K562 (cell line): ENCODE data around the gene ALDH16A1. TPM values are rescaled to one million over a fixed set of nuclear protein-coding genes. Genes with fewer than 3 reads are reported as not detected.

ENCODE experiments used
- ATF6 ChIP-seq: sonication (generic); formaldehyde crosslinking; IDR thresholded peaks from 2 replicates; pipeline ENCODE4 v1.4.0; 2020; ENCODE audit warnings: mild to moderate bottlenecking, missing genetic modification reagents
- JUND ChIP-seq, 2 experiments: IDR thresholded peaks; 2 replicates in 1 of 2; 3 replicates in 1 of 2; pipeline ENCODE4 v1.6.1; 2011; ENCODE audit warnings: borderline replicate concordance in 2 of 2, low read depth in 2 of 2, low read length in 2 of 2, improper control_type of control experiment in 1 of 2, missing biosample characterization in 1 of 2, missing genetic modification characterization in 1 of 2, missing genetic modification reagents in 1 of 2
- MTA2 ChIP-seq: fragments of 450-650 bp; IDR thresholded peaks from 2 replicates; pipeline ENCODE4 v1.6.1; 2016; ENCODE audit warnings: low read depth
- TAF9B ChIP-seq: fragments of 450-650 bp; IDR thresholded peaks from 2 replicates; pipeline ENCODE4 v1.6.1; 2018; ENCODE audit warnings: mild to moderate bottlenecking; ENCODE audit not compliant: partially characterized antibody
- ZNF518B ChIP-seq: fragments of 250-450 bp; sonication (Bioruptor Pico); IDR thresholded peaks from 2 replicates; pipeline ENCODE4 v1.5.0; 2021; ENCODE audit warnings: mild to moderate bottlenecking, moderate library complexity
- polyA plus RNA-seq, 8 experiments: library from polyadenylated mRNA; depleted of rRNA in 4 of 8; stranded (reverse) in 5 of 8; unstranded in 3 of 8; fragments of >200 nt; fragmentation: Nextera tagmentation in 2 of 8; fragmentation: Illumina TruSeq in 1 of 8; extraction: Ambion mirVana in 2 of 8; extraction: Trizol in 1 of 8; gene quantifications; 2 replicates each; pipeline versions ENCODE4 v1.2.1 to v1.2.3, GENCODE V29; 2011 to 2014; ENCODE audit warnings: inconsistent platforms in 1 of 8, missing spikeins in 1 of 8
- total RNA-seq, 7 experiments: library from RNA; depleted of rRNA in 6 of 7; stranded (reverse); fragments of >200 nt in 6 of 7; fragmentation: Illumina TruSeq in 2 of 7; extraction: Trizol in 2 of 7; gene quantifications; 2 replicates each; pipeline versions ENCODE4 v1.2.1 to v1.2.3, GENCODE V29; 2011 to 2021; ENCODE audit warnings: low replicate concordance in 1 of 7
- TF ChIP-seq, protein P1 (sequence below): fragments of 250-450 bp; sonication (Bioruptor Pico); IDR thresholded peaks from 2 replicates; pipeline ENCODE4 v1.4.0; 2020; ENCODE audit warnings: mild to moderate bottlenecking, moderate library complexity

The ALDH16A1 gene
- total and polyA plus RNA-seq, 9 of the 15 experiments (the other 6 are each of a cell fraction or from before 2014, with no cell fraction given): 2.2 to 52.2 (median 7.6) TPM

DNA sequence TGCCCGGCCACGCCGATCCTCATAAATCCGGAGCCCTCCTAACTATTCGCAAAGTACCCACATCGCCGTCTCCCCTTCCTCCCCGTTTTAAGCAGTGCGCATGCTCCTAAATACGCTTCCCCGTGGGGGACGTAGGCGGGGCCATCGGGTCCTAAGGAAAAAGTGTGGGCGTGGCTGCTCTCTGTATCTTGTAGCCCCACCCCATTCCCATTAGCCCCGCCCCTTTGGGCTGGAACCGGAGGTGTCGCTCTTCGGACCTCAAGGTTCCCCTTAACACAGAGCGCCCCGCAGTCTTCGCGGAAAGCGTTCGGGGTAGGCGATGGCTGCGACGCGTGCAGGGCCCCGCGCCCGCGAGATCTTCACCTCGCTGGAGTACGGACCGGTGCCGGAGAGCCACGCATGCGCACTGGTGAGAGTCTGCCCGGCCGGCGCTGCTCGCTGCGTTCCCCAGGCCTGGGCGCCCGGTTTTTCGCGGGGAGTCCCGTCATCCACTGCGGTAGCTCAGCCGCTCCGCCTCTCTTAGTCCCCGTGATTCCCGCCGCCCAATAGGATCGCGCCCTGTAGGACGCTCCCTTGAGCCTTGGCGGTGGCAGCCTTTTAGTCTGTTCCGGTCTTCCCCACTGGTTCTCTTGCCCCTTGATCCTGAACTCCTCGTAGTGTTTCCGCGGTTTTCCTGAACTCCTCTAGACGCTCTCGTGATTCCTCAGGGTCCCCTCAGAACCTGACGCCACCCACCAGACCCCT, at the start of gene ALDH16A1 (continued):
- TF ChIP-seq ZNF518B (CRISPR knock-in tag): no peak
- TF ChIP-seq JUND (IDR thresholded peaks at IDR 0.05; ENCODE audit: borderline replicate concordance, low read depth, low read length): peak; percentile 14; the same call in 1 of the 2 replicates
- TF ChIP-seq JUND (tag; IDR thresholded peaks at IDR 0.05; ENCODE audit: borderline replicate concordance, low read depth, low read length): no peak; the same call in 2 of the 3 replicates
- TF ChIP-seq TAF9B: peak; percentile 89
- TF ChIP-seq, protein P1, sequence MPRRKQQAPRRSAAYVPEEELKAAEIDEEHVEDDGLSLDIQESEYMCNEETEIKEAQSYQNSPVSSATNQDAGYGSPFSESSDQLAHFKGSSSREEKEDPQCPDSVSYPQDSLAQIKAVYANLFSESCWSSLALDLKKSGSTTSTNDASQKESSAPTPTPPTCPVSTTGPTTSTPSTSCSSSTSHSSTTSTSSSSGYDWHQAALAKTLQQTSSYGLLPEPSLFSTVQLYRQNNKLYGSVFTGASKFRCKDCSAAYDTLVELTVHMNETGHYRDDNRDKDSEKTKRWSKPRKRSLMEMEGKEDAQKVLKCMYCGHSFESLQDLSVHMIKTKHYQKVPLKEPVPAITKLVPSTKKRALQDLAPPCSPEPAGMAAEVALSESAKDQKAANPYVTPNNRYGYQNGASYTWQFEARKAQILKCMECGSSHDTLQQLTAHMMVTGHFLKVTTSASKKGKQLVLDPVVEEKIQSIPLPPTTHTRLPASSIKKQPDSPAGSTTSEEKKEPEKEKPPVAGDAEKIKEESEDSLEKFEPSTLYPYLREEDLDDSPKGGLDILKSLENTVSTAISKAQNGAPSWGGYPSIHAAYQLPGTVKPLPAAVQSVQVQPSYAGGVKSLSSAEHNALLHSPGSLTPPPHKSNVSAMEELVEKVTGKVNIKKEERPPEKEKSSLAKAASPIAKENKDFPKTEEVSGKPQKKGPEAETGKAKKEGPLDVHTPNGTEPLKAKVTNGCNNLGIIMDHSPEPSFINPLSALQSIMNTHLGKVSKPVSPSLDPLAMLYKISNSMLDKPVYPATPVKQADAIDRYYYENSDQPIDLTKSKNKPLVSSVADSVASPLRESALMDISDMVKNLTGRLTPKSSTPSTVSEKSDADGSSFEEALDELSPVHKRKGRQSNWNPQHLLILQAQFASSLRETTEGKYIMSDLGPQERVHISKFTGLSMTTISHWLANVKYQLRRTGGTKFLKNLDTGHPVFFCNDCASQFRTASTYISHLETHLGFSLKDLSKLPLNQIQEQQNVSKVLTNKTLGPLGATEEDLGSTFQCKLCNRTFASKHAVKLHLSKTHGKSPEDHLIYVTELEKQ (CRISPR knock-in tag): no peak
- TF ChIP-seq ATF6 (CRISPR knock-in tag): peak; percentile 66; the same call in 1 of the 2 replicates
- no peak for TF ChIP-seq MTA2
